Spleen (tissue), 7 donors: ENCODE measurements around the gene TTLL5.

Experiments used
- POLR2A ChIP-seq, 3 donors: fragments of 450-650 bp; IDR thresholded peaks; one replicate each; pipeline ENCODE4 v1.5.1; 2017; ENCODE audit warnings: antibody characterized with exemption in 3 of 3, mild to moderate bottlenecking in 1 of 3
- POLR2AphosphoS5 ChIP-seq, 3 donors: sonication (generic); formaldehyde crosslinking; IDR thresholded peaks; one replicate each; pipeline ENCODE4 v1.5.1; 2017; ENCODE audit warnings: antibody characterized with exemption in 3 of 3
- TF ChIP-seq, protein P1 (sequence below), 11 experiments: fragments of 200-600 bp in 7 of 11; fragments of 450-650 bp in 4 of 11; sonication (generic) in 4 of 11; IDR thresholded peaks in 8 of 11; conservative IDR thresholded peaks in 3 of 11; 1 replicate in 7 of 11; 2 replicates in 4 of 11; pipeline versions ENCODE4 v1.4.0 to v1.8.0; 2016 to 2021; ENCODE audit warnings: antibody characterized with exemption in 11 of 11, inconsistent platforms in 4 of 11, mild to moderate bottlenecking in 1 of 11
- donor health status: DM: no; HTN: no; CAD: no; lungs with moderate emphysema.
- donor health status: DM: no; HTN: no; CAD: no.
- donor health status: DM: no; HTN: no; CAD: no.

- TF ChIP-seq, protein P1, sequence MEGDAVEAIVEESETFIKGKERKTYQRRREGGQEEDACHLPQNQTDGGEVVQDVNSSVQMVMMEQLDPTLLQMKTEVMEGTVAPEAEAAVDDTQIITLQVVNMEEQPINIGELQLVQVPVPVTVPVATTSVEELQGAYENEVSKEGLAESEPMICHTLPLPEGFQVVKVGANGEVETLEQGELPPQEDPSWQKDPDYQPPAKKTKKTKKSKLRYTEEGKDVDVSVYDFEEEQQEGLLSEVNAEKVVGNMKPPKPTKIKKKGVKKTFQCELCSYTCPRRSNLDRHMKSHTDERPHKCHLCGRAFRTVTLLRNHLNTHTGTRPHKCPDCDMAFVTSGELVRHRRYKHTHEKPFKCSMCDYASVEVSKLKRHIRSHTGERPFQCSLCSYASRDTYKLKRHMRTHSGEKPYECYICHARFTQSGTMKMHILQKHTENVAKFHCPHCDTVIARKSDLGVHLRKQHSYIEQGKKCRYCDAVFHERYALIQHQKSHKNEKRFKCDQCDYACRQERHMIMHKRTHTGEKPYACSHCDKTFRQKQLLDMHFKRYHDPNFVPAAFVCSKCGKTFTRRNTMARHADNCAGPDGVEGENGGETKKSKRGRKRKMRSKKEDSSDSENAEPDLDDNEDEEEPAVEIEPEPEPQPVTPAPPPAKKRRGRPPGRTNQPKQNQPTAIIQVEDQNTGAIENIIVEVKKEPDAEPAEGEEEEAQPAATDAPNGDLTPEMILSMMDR (IDR thresholded peaks at IDR 0.05 in 8 of 11, conservative IDR thresholded peaks at IDR 0.05 in 3 of 11): no peak
- TF ChIP-seq POLR2AphosphoS5 (IDR thresholded peaks at IDR 0.05): no peak
- TF ChIP-seq POLR2A (IDR thresholded peaks at IDR 0.05): no peak
Measured at GRCh38 chr14:75983019-75983358, 321.9 kb downstream of the TTLL5 start.
